ENCODE results near the gene DOCK1.

The DOCK1 gene

GRCh38 chr10:127146661-127147060 lies 241.4 kb downstream of the DOCK1 start:
- Histone ChIP-seq H3K4me3 (ENCODE audit: low read length) (no peak overlapping the region), H3K4me1 (ENCODE audit: control insufficient read depth, insufficient read depth, low read length) (no peaks in the 10 kb centered on the region), H3K9me3 (ENCODE audit: control insufficient read depth, low read length) (no peaks in the 10 kb centered on the region), H3K36me3 (ENCODE audit: control insufficient read depth, insufficient read depth, low read length) (no peaks in the 10 kb centered on the region), H3K9ac (ENCODE audit: low read length) (no peak overlapping the region), H3K27me3 (ENCODE audit: control insufficient read depth, insufficient read depth, low read length) (no peaks in the 10 kb centered on the region)

- no peaks in the 10 kb centered on the region for H3K4me1 ChIP-seq (ENCODE audit: control insufficient read depth, insufficient read depth, low read length)
- H3K4me3 ChIP-seq (ENCODE audit: low read length), result no peak overlapping the region
Observed at GRCh38 chr10:127148066-127148932, 243.1 kb downstream of the DOCK1 start.

GRCh38 chr10:127148933-127149220 lies 243.6 kb downstream of the DOCK1 start:
- H3K4me3 ChIP-seq (ENCODE audit: low read length), result no peak overlapping the region
- no peaks in the 10 kb centered on the region for H3K4me1 ChIP-seq (ENCODE audit: control insufficient read depth, insufficient read depth, low read length)
- H3K36me3 ChIP-seq (ENCODE audit: control insufficient read depth, insufficient read depth, low read length), result no peaks in the 10 kb centered on the region
- no peaks in the 10 kb centered on the region for H3K27me3 ChIP-seq (ENCODE audit: control insufficient read depth, insufficient read depth, low read length)
- H3K9ac ChIP-seq (ENCODE audit: low read length), result no peak overlapping the region
- no peaks in the 10 kb centered on the region for H3K9me3 ChIP-seq (ENCODE audit: control insufficient read depth, low read length)

More at GRCh38 chr10:127148066-127148932, 243.1 kb downstream of the DOCK1 start:
- no peak overlapping the region for H3K9ac ChIP-seq (ENCODE audit: low read length)
- H3K9me3 ChIP-seq (ENCODE audit: control insufficient read depth, low read length), result no peaks in the 10 kb centered on the region
- H3K27me3 ChIP-seq (ENCODE audit: control insufficient read depth, insufficient read depth, low read length), result no peaks in the 10 kb centered on the region
- no peaks in the 10 kb centered on the region for H3K36me3 ChIP-seq (ENCODE audit: control insufficient read depth, insufficient read depth, low read length)

- no peak overlapping the region for H3K9ac ChIP-seq (ENCODE audit: low read length)
- H3K27me3 ChIP-seq (ENCODE audit: control insufficient read depth, insufficient read depth, low read length), result no peaks in the 10 kb centered on the region
- no peak overlapping the region for H3K4me3 ChIP-seq (ENCODE audit: low read length)
- H3K36me3 ChIP-seq (ENCODE audit: control insufficient read depth, insufficient read depth, low read length), result no peaks in the 10 kb centered on the region
- no peaks in the 10 kb centered on the region for H3K9me3 ChIP-seq (ENCODE audit: control insufficient read depth, low read length)
- no peaks in the 10 kb centered on the region for H3K4me1 ChIP-seq (ENCODE audit: control insufficient read depth, insufficient read depth, low read length)
Observed at GRCh38 chr10:127149501-127150081, 244.4 kb downstream of the DOCK1 start.

GRCh38 chr10:127150136-127150535 lies 244.9 kb downstream of the DOCK1 start:
- no peaks in the 10 kb centered on the region for H3K27me3 ChIP-seq (ENCODE audit: control insufficient read depth, insufficient read depth, low read length)

GRCh38 chr10:127151541-127151940 lies 246.3 kb downstream of the DOCK1 start:
- no peaks in the 10 kb centered on the region for H3K9me3 ChIP-seq (ENCODE audit: control insufficient read depth, low read length)

More at GRCh38 chr10:127150136-127150535, 244.9 kb downstream of the DOCK1 start:
- no peak overlapping the region for H3K9ac ChIP-seq (ENCODE audit: low read length)
- no peaks in the 10 kb centered on the region for H3K4me1 ChIP-seq (ENCODE audit: control insufficient read depth, insufficient read depth, low read length)
- H3K4me3 ChIP-seq (ENCODE audit: low read length), result no peak overlapping the region
- H3K36me3 ChIP-seq (ENCODE audit: control insufficient read depth, insufficient read depth, low read length), result no peaks in the 10 kb centered on the region
- no peaks in the 10 kb centered on the region for H3K9me3 ChIP-seq (ENCODE audit: control insufficient read depth, low read length)

GRCh38 chr10:127151981-127152699 lies 246.9 kb downstream of the DOCK1 start:
- Histone ChIP-seq H3K9me3 (ENCODE audit: control insufficient read depth, low read length) (no peaks in the 10 kb centered on the region), H3K27me3 (ENCODE audit: control insufficient read depth, insufficient read depth, low read length) (no peaks in the 10 kb centered on the region), H3K4me1 (ENCODE audit: control insufficient read depth, insufficient read depth, low read length) (no peaks in the 10 kb centered on the region), H3K9ac (ENCODE audit: low read length) (no peak overlapping the region), H3K36me3 (ENCODE audit: control insufficient read depth, insufficient read depth, low read length) (no peaks in the 10 kb centered on the region), H3K4me3 (ENCODE audit: low read length) (no peak overlapping the region)

More at GRCh38 chr10:127151541-127151940, 246.3 kb downstream of the DOCK1 start:
- Histone ChIP-seq H3K4me3 (ENCODE audit: low read length) (no peak overlapping the region), H3K36me3 (ENCODE audit: control insufficient read depth, insufficient read depth, low read length) (no peaks in the 10 kb centered on the region), H3K9ac (ENCODE audit: low read length) (no peak overlapping the region), H3K27me3 (ENCODE audit: control insufficient read depth, insufficient read depth, low read length) (no peaks in the 10 kb centered on the region), H3K4me1 (ENCODE audit: control insufficient read depth, insufficient read depth, low read length) (no peaks in the 10 kb centered on the region)

- H3K27me3 ChIP-seq (ENCODE audit: control insufficient read depth, insufficient read depth, low read length), result no peaks in the 10 kb centered on the region
- H3K36me3 ChIP-seq (ENCODE audit: control insufficient read depth, insufficient read depth, low read length), result no peaks in the 10 kb centered on the region
- H3K9ac ChIP-seq (ENCODE audit: low read length), result no peak overlapping the region
- no peaks in the 10 kb centered on the region for H3K9me3 ChIP-seq (ENCODE audit: control insufficient read depth, low read length)
- no peak overlapping the region for H3K4me3 ChIP-seq (ENCODE audit: low read length)
- H3K4me1 ChIP-seq (ENCODE audit: control insufficient read depth, insufficient read depth, low read length), result no peaks in the 10 kb centered on the region
Observed at GRCh38 chr10:127153181-127153580, 248.0 kb downstream of the DOCK1 start.

- Histone ChIP-seq H3K9ac (ENCODE audit: low read length) (no peak overlapping the region), H3K4me1 (ENCODE audit: control insufficient read depth, insufficient read depth, low read length) (no peaks in the 10 kb centered on the region), H3K4me3 (ENCODE audit: low read length) (no peak overlapping the region), H3K27me3 (ENCODE audit: control insufficient read depth, insufficient read depth, low read length) (no peaks in the 10 kb centered on the region), H3K9me3 (ENCODE audit: control insufficient read depth, low read length) (no peaks in the 10 kb centered on the region), H3K36me3 (ENCODE audit: control insufficient read depth, insufficient read depth, low read length) (no peaks in the 10 kb centered on the region)
Observed at GRCh38 chr10:127154831-127155620, 249.8 kb downstream of the DOCK1 start.

GRCh38 chr10:127157089-127157488 lies 251.9 kb downstream of the DOCK1 start:
- H3K36me3 ChIP-seq (ENCODE audit: control insufficient read depth, insufficient read depth, low read length), result no peaks in the 10 kb centered on the region
- no peak overlapping the region for H3K9ac ChIP-seq (ENCODE audit: low read length)
- H3K4me3 ChIP-seq (ENCODE audit: low read length), result no peak overlapping the region
- H3K27me3 ChIP-seq (ENCODE audit: control insufficient read depth, insufficient read depth, low read length), result no peaks in the 10 kb centered on the region
- H3K9me3 ChIP-seq (ENCODE audit: control insufficient read depth, low read length), result no peaks in the 10 kb centered on the region
- H3K4me1 ChIP-seq (ENCODE audit: control insufficient read depth, insufficient read depth, low read length), result no peaks in the 10 kb centered on the region

GRCh38 chr10:127157506-127158200 lies 252.4 kb downstream of the DOCK1 start:
- Histone ChIP-seq H3K4me3 (ENCODE audit: low read length) (no peak overlapping the region), H3K9ac (ENCODE audit: low read length) (no peak overlapping the region), H3K27me3 (ENCODE audit: control insufficient read depth, insufficient read depth, low read length) (no peaks in the 10 kb centered on the region), H3K9me3 (ENCODE audit: control insufficient read depth, low read length) (no peaks in the 10 kb centered on the region), H3K36me3 (ENCODE audit: control insufficient read depth, insufficient read depth, low read length) (no peaks in the 10 kb centered on the region), H3K4me1 (ENCODE audit: control insufficient read depth, insufficient read depth, low read length) (no peaks in the 10 kb centered on the region)
